Neutrophil (primary cell): ENCODE results near the gene KCNJ8.
"Not testable (repeated sequence)": the region's sequence is repeated elsewhere in the genome, so short reads cannot be mapped to it uniquely, and the experiment has no call there.

Source experiments
- H3K27ac ChIP-seq: fragments of 200-600 bp; sonication (generic); 2 replicates; pipeline ENCODE4 v1.5.1; 2016; ENCODE audit warnings: mild to moderate bottlenecking, moderate library complexity
- H3K27me3 ChIP-seq: fragments of 200-600 bp; sonication (generic); 2 replicates; pipeline ENCODE4 v1.6.0; 2016; ENCODE audit warnings: mild to moderate bottlenecking
- H3K36me3 ChIP-seq: fragments of 200-600 bp; sonication (generic); 2 replicates; pipeline ENCODE4 v1.5.1; 2017
- H3K4me1 ChIP-seq, 2 experiments: fragments of 200-600 bp in 1 of 2; sonication (generic) in 1 of 2; 1 replicate in 1 of 2; 2 replicates in 1 of 2; pipeline versions ENCODE4 v1.5.1 to v1.6.1; 2013 to 2016; ENCODE audit warnings: low read depth in 1 of 2, low read length in 1 of 2, mild to moderate bottlenecking in 1 of 2, moderate library complexity in 1 of 2; ENCODE audit not compliant: control insufficient read depth in 1 of 2, insufficient read depth in 1 of 2
- H3K4me3 ChIP-seq, 2 experiments: fragments of 200-600 bp in 1 of 2; sonication (generic) in 1 of 2; 1 replicate in 1 of 2; 2 replicates in 1 of 2; pipeline ENCODE4 v1.5.1; 2013 to 2016; ENCODE audit warnings: low read depth in 1 of 2, low read length in 1 of 2, mild to moderate bottlenecking in 1 of 2, moderate library complexity in 1 of 2
- H3K9me3 ChIP-seq: fragments of 200-600 bp; sonication (generic); 2 replicates; pipeline ENCODE4 v1.5.1; 2016
- CTCF ChIP-seq: fragments of 200-600 bp; sonication (generic); IDR thresholded peaks from 2 replicates; pipeline ENCODE4 v1.5.1; 2016; ENCODE audit warnings: antibody characterized with exemption

KCNJ8 gene

DNA sequence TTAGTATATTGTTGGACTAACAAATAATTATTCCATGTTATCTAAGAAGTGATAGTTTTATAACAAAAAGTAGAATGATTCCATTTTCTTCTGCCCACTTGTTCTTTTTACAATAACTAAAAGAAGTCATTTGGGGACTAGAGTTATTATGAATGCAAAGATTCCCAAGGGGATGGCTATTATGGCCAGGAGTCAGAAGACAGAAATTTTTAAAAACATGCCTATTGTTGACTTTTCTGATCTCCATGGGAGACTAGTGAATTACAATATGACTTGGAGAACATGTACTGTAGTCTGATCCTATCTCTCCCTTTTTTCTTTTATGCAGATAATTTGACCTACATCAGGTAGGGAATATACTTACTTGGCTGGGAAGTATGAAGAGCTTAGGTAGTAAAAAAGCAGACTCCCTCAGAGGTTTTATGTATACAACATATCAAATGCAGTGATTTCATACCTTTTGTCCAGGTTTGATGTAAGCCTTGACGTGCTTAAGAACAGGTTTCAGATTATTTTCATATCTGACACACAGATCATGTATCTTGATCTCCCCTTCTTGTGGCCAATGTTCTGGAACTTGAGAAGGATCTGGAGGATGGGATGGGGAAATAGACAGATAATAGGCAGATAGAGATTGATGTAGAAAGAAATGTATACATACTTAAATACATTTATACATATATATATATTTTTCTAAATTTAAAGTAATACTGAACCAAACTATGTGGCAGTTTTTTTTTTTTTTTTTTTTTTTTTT, 41.0 kb upstream of the KCNJ8 start:
- Histone ChIP-seq H3K4me1 (no peaks in the 10 kb centered on the region), H3K4me3 (no peak overlapping the region), H3K27ac (no peak overlapping the region), H3K36me3 (no peaks in the 10 kb centered on the region), H3K27me3 (no peaks in the 10 kb centered on the region), H3K9me3 (no peaks in the 10 kb centered on the region)
- no peak for TF ChIP-seq CTCF

DNA sequence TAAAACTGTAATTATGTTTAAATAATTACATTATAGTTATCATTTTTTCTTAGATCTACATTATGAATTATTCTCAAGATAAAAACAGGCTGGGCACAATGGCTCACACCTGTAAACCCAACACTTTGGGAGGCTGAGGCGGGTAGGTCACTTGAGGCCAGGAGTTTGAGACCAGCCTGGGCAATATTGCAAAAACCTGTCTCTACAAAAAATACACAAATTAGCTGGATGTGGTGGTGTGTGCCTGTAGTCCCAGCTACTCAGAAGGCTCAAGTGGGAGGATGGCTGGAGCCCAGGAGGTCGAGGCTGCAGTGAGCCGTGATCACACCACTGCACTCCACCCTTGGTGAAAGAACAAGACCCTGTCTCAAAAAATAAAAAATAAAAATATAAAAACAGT, 40.3 kb upstream of the KCNJ8 start:
- Histone ChIP-seq H3K27me3 (no peaks in the 10 kb centered on the region), H3K4me1 (no peaks in the 10 kb centered on the region), H3K4me3 (no peak overlapping the region), H3K27ac (no peak overlapping the region), H3K9me3 (no peaks in the 10 kb centered on the region), H3K36me3 (no peaks in the 10 kb centered on the region)
- no peak for TF ChIP-seq CTCF

GRCh38 chr12:21814327-21814726, 39.8 kb upstream of the KCNJ8 start:
- H3K36me3 ChIP-seq = no peaks in the 10 kb centered on the region
- H3K27ac ChIP-seq = no peak overlapping the region
- H3K4me3 ChIP-seq = no peak overlapping the region
- H3K9me3 ChIP-seq = no peaks in the 10 kb centered on the region
- no peak for TF ChIP-seq CTCF
- H3K4me1 ChIP-seq = no peaks in the 10 kb centered on the region
- no peaks in the 10 kb centered on the region for H3K27me3 ChIP-seq

DNA sequence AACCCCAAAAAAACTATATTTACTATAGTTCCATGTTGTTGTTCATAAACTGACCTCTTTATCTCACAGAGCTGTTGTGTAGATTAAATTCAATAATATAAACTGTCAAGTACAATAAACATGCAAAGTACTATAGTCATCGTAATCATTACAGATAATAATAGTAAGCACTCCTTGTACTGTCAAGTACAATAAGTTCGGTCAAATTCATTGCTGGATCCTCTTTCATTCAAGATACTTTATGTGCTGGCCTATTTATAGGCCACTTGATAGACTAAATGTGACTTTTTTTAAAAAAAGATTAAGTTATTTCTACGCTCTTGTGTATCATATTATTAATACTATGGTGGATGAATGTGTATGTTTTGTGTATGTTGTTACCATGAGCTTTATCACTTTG, 39.2 kb upstream of the KCNJ8 start:
- Histone ChIP-seq H3K27ac (no peak overlapping the region), H3K4me1 (no peaks in the 10 kb centered on the region), H3K4me3 (no peak overlapping the region), H3K9me3 (no peaks in the 10 kb centered on the region), H3K27me3 (no peaks in the 10 kb centered on the region), H3K36me3 (no peaks in the 10 kb centered on the region)
- no peak for TF ChIP-seq CTCF

DNA sequence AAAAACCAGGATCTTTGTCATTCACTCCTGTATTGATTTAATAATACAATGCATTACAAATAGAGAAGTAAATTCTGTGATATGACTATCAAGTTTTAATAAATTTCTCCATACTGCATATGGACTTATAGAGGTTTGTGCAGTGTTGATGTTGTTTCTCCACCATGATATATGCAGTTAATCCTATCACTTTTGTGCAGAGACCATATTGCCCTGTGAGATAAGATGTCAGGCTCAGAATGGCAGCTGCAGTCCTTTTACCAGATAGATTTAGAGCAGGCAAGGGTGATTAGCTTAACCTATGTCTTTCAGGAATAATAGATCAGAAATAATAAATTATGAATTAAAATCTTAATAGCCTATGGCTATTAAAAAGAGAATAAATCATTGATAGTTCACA, 38.6 kb upstream of the KCNJ8 start:
- no peak overlapping the region for H3K4me3 ChIP-seq
- TF ChIP-seq CTCF = no peak
- H3K9me3 ChIP-seq = no peaks in the 10 kb centered on the region
- H3K36me3 ChIP-seq = no peaks in the 10 kb centered on the region
- no peaks in the 10 kb centered on the region for H3K4me1 ChIP-seq
- no peaks in the 10 kb centered on the region for H3K27me3 ChIP-seq
- no peak overlapping the region for H3K27ac ChIP-seq

GRCh38 chr12:21812340-21812739, 37.8 kb upstream of the KCNJ8 start:
- H3K4me1 ChIP-seq, H3K36me3 ChIP-seq, H3K27me3 ChIP-seq, H3K9me3 ChIP-seq, H3K4me3 ChIP-seq, H3K27ac ChIP-seq: not testable (repeated sequence)
